Osteoblast (primary cell): Measurements from ENCODE around the gene UBE2O. TPM values are rescaled to one million over a fixed set of nuclear protein-coding genes. Genes with fewer than 3 reads are reported as not detected.

Source experiments
- DNase-seq: peaks from one replicate; pipeline ENCODE4 v3.0.0; 2011; ENCODE audit warnings: low spot score, mixed read lengths; ENCODE audit not compliant: insufficient read length; ENCODE audit errors: missing footprints
- H2AFZ ChIP-seq: 2 replicates; pipeline ENCODE4 v1.6.0; 2011; ENCODE audit warnings: mild to moderate bottlenecking, low read length
- H3K27ac ChIP-seq: 2 replicates; pipeline ENCODE4 v1.5.1; 2011; ENCODE audit warnings: mild to moderate bottlenecking, low read depth, low read length, moderate library complexity
- H3K27me3 ChIP-seq: 2 replicates; pipeline ENCODE4 v1.6.0; 2012; ENCODE audit warnings: mild to moderate bottlenecking, control low read depth, inconsistent platforms, low read length, moderate library complexity; ENCODE audit not compliant: insufficient read depth
- H3K36me3 ChIP-seq: 2 replicates; pipeline ENCODE4 v1.5.1; 2011; ENCODE audit warnings: mild to moderate bottlenecking, low read length, control low read depth, moderate library complexity; ENCODE audit not compliant: insufficient read depth
- H3K4me1 ChIP-seq: 2 replicates; pipeline ENCODE4 v1.5.1; 2011; ENCODE audit warnings: mild to moderate bottlenecking, low read length, control low read depth, moderate library complexity; ENCODE audit not compliant: insufficient read depth
- H3K4me2 ChIP-seq: 2 replicates; pipeline ENCODE4 v1.6.0; 2011; ENCODE audit warnings: mild to moderate bottlenecking, low read length; ENCODE audit not compliant: insufficient read depth
- H3K4me3 ChIP-seq: fragments of 200-600 bp; sonication (generic); 3 replicates; pipeline ENCODE4 v1.5.1; 2012; ENCODE audit warnings: mild to moderate bottlenecking, low read length, inconsistent platforms; ENCODE audit not compliant: insufficient read depth
- H3K79me2 ChIP-seq: 2 replicates; pipeline ENCODE4 v1.6.0; 2012; ENCODE audit warnings: mild to moderate bottlenecking, low read length, control low read depth, inconsistent platforms; ENCODE audit not compliant: insufficient read depth
- H3K9me3 ChIP-seq: 2 replicates; pipeline ENCODE4 v1.5.1; 2011; ENCODE audit warnings: low read depth, low read length, control low read depth
- H4K20me1 ChIP-seq: 2 replicates; pipeline ENCODE4 v1.6.0; 2012; ENCODE audit warnings: mild to moderate bottlenecking, low read length, control low read depth; ENCODE audit not compliant: insufficient read depth
- CTCF ChIP-seq: IDR thresholded peaks from 2 replicates; pipeline ENCODE4 v1.5.1; 2011; ENCODE audit warnings: mild to moderate bottlenecking, low read depth, low read length, moderate library complexity; ENCODE audit errors: extremely low read depth
- total RNA-seq: library from RNA; depleted of rRNA; stranded (reverse); fragments of >200 nt; gene quantifications from 2 replicates; pipeline ENCODE4 v1.2.3, GENCODE V29; 2012

UBE2O gene
- total RNA-seq, 1 donor = 19.5 TPM

DNA sequence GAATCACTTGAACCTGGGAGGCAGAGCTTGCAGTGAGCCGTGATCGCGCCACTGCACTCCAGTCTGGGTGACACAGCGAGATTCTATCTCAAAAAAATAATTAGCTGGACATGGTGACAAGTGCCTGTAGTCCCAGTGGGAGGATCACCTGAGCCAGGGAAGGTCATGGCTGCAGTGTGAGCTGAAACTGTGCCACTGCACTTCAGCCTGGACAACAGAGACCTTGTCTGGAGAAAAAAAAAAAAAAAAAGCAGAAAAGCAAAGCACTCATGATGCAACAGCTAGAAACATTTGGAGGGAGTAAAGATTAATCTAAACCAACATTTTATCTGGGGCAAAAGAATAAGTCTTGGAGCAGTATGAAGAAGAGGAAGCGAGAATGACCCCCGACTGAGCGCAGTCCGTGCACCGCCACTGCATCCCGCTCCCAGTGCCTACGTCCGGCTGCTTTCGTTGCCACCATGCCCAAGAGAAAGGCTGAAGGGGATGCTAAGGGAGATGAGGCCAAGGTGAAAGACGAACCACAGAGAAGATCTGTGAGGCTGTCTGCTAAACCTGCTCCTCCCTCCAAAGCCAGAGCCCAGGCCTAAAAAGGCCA is 107.5 kb downstream of the UBE2O start:
- Histone ChIP-seq H3K4me1 (no peaks in the 10 kb centered on the region), H3K36me3 (peaks cover 25% of the 10 kb centered on the region), H4K20me1 (peaks cover 1% of the 10 kb centered on the region), H3K4me2 (no peak overlapping the region), H3K27ac (no peak overlapping the region), H3K4me3 (no peak overlapping the region), H3K27me3 (no peaks in the 10 kb centered on the region), H3K9me3 (no peaks in the 10 kb centered on the region), H2AFZ (no peak overlapping the region), H3K79me2 (peaks cover 15% of the 10 kb centered on the region)
- TF ChIP-seq CTCF = no peak
- DNase-seq = peak; percentile 6

- H3K4me1 ChIP-seq = no peaks in the 10 kb centered on the region
- H2AFZ ChIP-seq = no peak overlapping the region
- H3K27ac ChIP-seq = no peak overlapping the region
- no peaks in the 10 kb centered on the region for H4K20me1 ChIP-seq
- no peak overlapping the region for H3K4me2 ChIP-seq
- no peak overlapping the region for H3K4me3 ChIP-seq
- no peaks in the 10 kb centered on the region for H3K9me3 ChIP-seq
- no peaks in the 10 kb centered on the region for H3K27me3 ChIP-seq
- no peak for TF ChIP-seq CTCF
- DNase-seq = no peak
- peaks cover 25% of the 10 kb centered on the region for H3K36me3 ChIP-seq
- peaks cover 11% of the 10 kb centered on the region for H3K79me2 ChIP-seq
These were observed 109.8 kb downstream of the UBE2O start for GRCh38 chr17:76343106-76343505.

GRCh38 chr17:76341301-76341700 is 111.7 kb downstream of the UBE2O start:
- DNase-seq = no peak
- Histone ChIP-seq H3K36me3 (peaks cover 19% of the 10 kb centered on the region), H3K79me2 (peaks cover 24% of the 10 kb centered on the region), H2AFZ (no peak overlapping the region), H3K4me2 (no peak overlapping the region), H3K9me3 (no peaks in the 10 kb centered on the region), H3K27me3 (no peaks in the 10 kb centered on the region), H3K27ac (no peak overlapping the region), H3K4me1 (peaks cover 10% of the 10 kb centered on the region), H4K20me1 (peaks cover 6% of the 10 kb centered on the region), H3K4me3 (no peak overlapping the region)
- no peak for TF ChIP-seq CTCF

Other genes with a start within 250 kb of the UBE2O start
- 0.29 and 0.36 TPM in 2 replicates for gene RNF157, start 212.7 kb downstream of the UBE2O start, total RNA-seq
- gene UBALD2, start 187.8 kb downstream of the UBE2O start, total RNA-seq = 3.8 and 5.1 TPM in 2 replicates
- 2.9 and 3.6 TPM in 2 replicates for gene QRICH2, start 144.9 kb downstream of the UBE2O start, total RNA-seq
- gene PRPSAP1, start 99.2 kb downstream of the UBE2O start, total RNA-seq = 79.6 and 82.2 TPM in 2 replicates
- 112 and 142 TPM in 2 replicates for gene SPHK1, start 68.5 kb downstream of the UBE2O start, total RNA-seq
- gene AANAT, start 14.5 kb upstream of the UBE2O start, total RNA-seq = not detected in 2 replicates
- gene RHBDF2, start 48.3 kb upstream of the UBE2O start, total RNA-seq = 7.1 and 8.3 TPM in 2 replicates
- gene CYGB, start 84.6 kb upstream of the UBE2O start, total RNA-seq = 39.1 and 74.0 TPM in 2 replicates
- gene PRCD, start 86.9 kb upstream of the UBE2O start, total RNA-seq = 4.0 and 5.3 TPM in 2 replicates
- 0.36 and 0.59 TPM in 2 replicates for gene ST6GALNAC2, start 132.7 kb upstream of the UBE2O start, total RNA-seq
- 0.72 TPM in 1 of 2 replicates, not detected in the other for gene ST6GALNAC1, start 190.6 kb upstream of the UBE2O start, total RNA-seq